Sigmoid colon (tissue), 7 donors: ENCODE measurements around the gene ZSCAN23. TPM values are rescaled to one million over a fixed set of nuclear protein-coding genes. Genes with fewer than 3 reads are reported as not detected.
"Not testable (repeated sequence)": the region's sequence is repeated elsewhere in the genome, so short reads cannot be mapped to it uniquely, and the experiment has no call there.

ENCODE experiments used
- DNase-seq: peaks from one replicate; pipeline ENCODE4 v3.0.0-alpha.2; 2019
- H3K27ac ChIP-seq, 4 donors: fragments of 200-600 bp; sonication (generic); one replicate each; pipeline ENCODE4 v1.5.1; 2016 to 2019; ENCODE audit warnings: mild to moderate bottlenecking in 1 of 4
- H3K27me3 ChIP-seq, 3 donors: fragments of 200-600 bp; sonication (generic); one replicate each; pipeline ENCODE4 v1.5.1; 2019; ENCODE audit warnings: mild to moderate bottlenecking in 1 of 3
- H3K36me3 ChIP-seq, 4 donors: fragments of 200-600 bp; sonication (generic); one replicate each; pipeline ENCODE4 v1.5.1; 2016 to 2019
- H3K4me1 ChIP-seq, 4 donors: fragments of 200-600 bp; sonication (generic); one replicate each; pipeline ENCODE4 v1.5.1; 2017 to 2019
- H3K4me3 ChIP-seq, 4 donors: fragments of 200-600 bp; sonication (generic); one replicate each; pipeline ENCODE4 v1.5.1; 2017 to 2019; ENCODE audit warnings: mild to moderate bottlenecking in 2 of 4, moderate library complexity in 1 of 4
- H3K9me3 ChIP-seq, 4 donors: fragments of 200-600 bp in 3 of 4; sonication (generic) in 3 of 4; one replicate each; pipeline versions ENCODE4 v1.5.1 to v1.6.1; 2013 to 2019
- EP300 ChIP-seq, 4 donors: sonication (generic); formaldehyde crosslinking; IDR thresholded peaks; one replicate each; pipeline ENCODE4 v1.6.1; 2017; ENCODE audit warnings: antibody characterized with exemption in 4 of 4
- POLR2A ChIP-seq, 2 donors: fragments of 450-650 bp; IDR thresholded peaks; one replicate each; pipeline ENCODE4 v1.6.1; 2016; ENCODE audit warnings: antibody characterized with exemption in 2 of 2, mild to moderate bottlenecking in 2 of 2, moderate library complexity in 2 of 2
- POLR2AphosphoS5 ChIP-seq, 4 donors: sonication (generic); formaldehyde crosslinking; IDR thresholded peaks; one replicate each; pipeline ENCODE4 v1.6.1; 2017; ENCODE audit warnings: antibody characterized with exemption in 4 of 4
- WGBS, 2 donors: extraction: QIAGEN DNeasy Blood & Tissue Kit; methylation state at CpG; one replicate each; pipeline ENCODE4 v1.1.7; 2013; 5-methylcytosine and 5-hydroxymethylcytosine counted together
- intact Hi-C: fragments of 100-400 bp; cut with DNase I; formaldehyde crosslinking; loops from one replicate; pipeline ENCODE4 v1.15.1; 2023
- polyA plus RNA-seq, 3 donors: library from polyadenylated mRNA; stranded (reverse); fragments of 200-250 nt; gene quantifications; one replicate each; pipeline ENCODE4 v1.2.3, GENCODE V29; 2013
- total RNA-seq, 4 donors: library from RNA; depleted of rRNA; stranded (reverse); fragments of >200 nt; gene quantifications; one replicate each; pipeline ENCODE4 v1.1.0, GENCODE V29; 2016
- TF ChIP-seq, protein P1 (sequence below), 4 experiments: fragments of 450-650 bp in 3 of 4; fragments of 200-600 bp in 1 of 4; IDR thresholded peaks; one replicate each; pipeline ENCODE4 v1.5.1; 2016 to 2019; ENCODE audit warnings: antibody characterized with exemption in 4 of 4, mild to moderate bottlenecking in 3 of 4, moderate library complexity in 2 of 4
- donor health status: healthy with polysubstance abuse.
- donor health status: Bipolar disorder and iron deficiency.
- donor health status: healthy.

The ZSCAN23 gene
- total and polyA plus RNA-seq, 7 donors, result 0.79 to 4.2 (median 2.5) TPM; not detected in 1

DNA sequence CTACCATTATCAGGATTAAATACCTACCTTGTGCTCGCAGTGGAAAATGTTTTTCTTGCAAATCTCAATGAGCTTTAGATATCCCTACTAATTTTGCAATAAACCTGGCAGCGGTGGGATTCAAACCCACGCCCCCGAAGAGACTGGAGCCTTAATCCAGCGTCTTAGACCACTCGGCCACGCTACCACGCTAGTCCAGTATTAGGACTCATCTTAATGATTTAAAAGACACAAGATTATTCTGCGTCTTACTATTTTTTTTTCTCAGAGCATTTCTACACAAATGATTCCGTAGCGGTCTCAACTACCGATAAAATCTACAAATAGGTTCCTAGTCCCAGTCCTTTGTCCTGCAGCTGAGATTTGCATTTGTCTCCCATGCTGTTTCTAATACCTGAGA, 35.2 kb upstream of the ZSCAN23 start:
- H3K9me3 ChIP-seq, result no peaks in the 10 kb centered on the region
- no peak overlapping the region for H3K27ac ChIP-seq
- H3K4me1 ChIP-seq, result no peaks in the 10 kb centered on the region
- peaks cover 0 to 40% (median 6%) of the 10 kb centered on the region in 3 donors for H3K27me3 ChIP-seq
- no peak for DNase-seq
- TF ChIP-seq EP300 (IDR thresholded peaks at IDR 0.05), result no peak
- TF ChIP-seq, protein P1, sequence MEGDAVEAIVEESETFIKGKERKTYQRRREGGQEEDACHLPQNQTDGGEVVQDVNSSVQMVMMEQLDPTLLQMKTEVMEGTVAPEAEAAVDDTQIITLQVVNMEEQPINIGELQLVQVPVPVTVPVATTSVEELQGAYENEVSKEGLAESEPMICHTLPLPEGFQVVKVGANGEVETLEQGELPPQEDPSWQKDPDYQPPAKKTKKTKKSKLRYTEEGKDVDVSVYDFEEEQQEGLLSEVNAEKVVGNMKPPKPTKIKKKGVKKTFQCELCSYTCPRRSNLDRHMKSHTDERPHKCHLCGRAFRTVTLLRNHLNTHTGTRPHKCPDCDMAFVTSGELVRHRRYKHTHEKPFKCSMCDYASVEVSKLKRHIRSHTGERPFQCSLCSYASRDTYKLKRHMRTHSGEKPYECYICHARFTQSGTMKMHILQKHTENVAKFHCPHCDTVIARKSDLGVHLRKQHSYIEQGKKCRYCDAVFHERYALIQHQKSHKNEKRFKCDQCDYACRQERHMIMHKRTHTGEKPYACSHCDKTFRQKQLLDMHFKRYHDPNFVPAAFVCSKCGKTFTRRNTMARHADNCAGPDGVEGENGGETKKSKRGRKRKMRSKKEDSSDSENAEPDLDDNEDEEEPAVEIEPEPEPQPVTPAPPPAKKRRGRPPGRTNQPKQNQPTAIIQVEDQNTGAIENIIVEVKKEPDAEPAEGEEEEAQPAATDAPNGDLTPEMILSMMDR (IDR thresholded peaks at IDR 0.05), result no peak
- no peak for TF ChIP-seq POLR2AphosphoS5 (IDR thresholded peaks at IDR 0.05)
- TF ChIP-seq POLR2A (IDR thresholded peaks at IDR 0.05), result no peak
- H3K36me3 ChIP-seq, result no peaks in the 10 kb centered on the region
- intact Hi-C loops, result no loop called here
- 62 to 71% methylated on average over 12 of the region's 12 CpGs for WGBS, 2 donors
- H3K4me3 ChIP-seq, result no peak overlapping the region

DNA sequence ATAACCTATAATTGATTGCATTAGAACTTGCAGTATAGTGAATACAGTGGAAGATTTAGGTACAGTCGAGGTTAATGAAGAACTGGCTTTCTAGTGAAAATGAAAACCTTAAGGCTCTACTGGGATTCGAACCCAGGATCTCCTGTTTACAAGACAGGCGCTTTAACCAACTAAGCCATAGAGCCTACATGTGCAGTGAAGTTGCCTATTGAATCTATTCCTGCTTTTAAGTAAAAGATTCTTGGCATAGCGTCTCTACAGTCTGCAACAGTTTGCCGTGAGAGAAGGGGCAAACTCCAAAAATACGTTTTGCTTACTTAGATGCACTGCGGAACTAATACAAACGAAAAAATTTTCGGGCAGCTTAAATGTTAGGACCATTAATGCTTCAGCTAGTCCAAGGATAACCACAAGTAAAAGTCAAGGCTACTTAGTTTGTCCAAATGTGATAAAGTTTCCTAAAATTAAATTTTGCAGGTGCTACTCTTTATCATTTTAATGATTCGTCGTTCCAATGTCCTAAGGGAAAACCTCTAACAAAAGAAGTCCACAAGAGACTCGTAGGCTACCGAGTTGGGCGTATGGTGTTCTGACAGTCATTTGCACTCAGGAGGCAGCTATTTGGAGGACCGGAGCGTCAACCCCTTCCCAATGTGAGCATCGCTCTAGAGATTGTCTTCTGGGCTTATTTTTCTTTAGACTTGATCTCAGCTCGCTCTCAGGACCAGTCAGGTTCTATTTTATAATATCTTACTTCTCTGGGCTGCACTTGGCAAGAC, 31.3 kb upstream of the ZSCAN23 start:
- Histone ChIP-seq H3K27me3 (peaks cover 0 to 25% (median 6%) of the 10 kb centered on the region in 3 donors), H3K36me3 (no peaks in the 10 kb centered on the region), H3K4me3 (no peak overlapping the region), H3K4me1 (no peaks in the 10 kb centered on the region), H3K27ac (no peak overlapping the region), H3K9me3 (no peaks in the 10 kb centered on the region)
- TF ChIP-seq, protein P1 (IDR thresholded peaks at IDR 0.05), result no peak
- TF ChIP-seq EP300 (IDR thresholded peaks at IDR 0.05) (no peak), POLR2A (IDR thresholded peaks at IDR 0.05) (no peak), POLR2AphosphoS5 (IDR thresholded peaks at IDR 0.05) (no peak)
- WGBS, 2 donors, result 8 to 21% methylated on average over 18 of the region's 18 CpGs
- no peak for DNase-seq
- intact Hi-C loops, result no loop called here

DNA sequence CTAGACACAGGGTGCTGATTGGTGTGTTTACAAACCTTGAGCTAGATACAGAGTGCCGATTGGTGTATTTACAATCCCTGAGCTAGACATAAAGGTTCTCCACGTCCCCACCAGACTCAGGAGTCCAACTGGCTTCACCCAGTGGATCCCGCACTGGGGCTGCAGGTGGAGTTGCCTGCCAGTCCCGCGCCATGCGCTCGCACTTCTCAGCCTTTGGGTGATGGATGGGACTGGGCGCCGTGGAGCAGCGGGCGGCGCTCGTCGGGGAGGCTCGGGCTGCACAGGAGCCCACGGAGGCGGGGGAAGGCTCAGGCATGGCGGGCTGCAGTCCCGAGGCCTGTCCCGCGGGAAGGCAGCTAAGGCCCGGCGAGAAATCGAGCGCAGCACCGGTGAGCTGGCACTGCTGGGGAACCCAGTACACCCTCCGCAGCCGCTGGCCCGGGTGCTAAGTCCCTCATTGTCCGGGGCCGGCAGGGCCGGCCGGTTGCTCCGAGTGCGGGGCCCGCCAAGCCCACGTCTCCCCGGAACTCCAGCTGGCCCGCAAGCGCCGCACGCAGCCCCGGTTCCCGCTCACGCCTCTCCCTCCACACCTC, 26.0 kb upstream of the ZSCAN23 start:
- DNase-seq, H3K27me3 ChIP-seq, H3K27ac ChIP-seq, intact Hi-C loops, H3K4me3 ChIP-seq, H3K9me3 ChIP-seq, H3K4me1 ChIP-seq, H3K36me3 ChIP-seq: not testable (repeated sequence)
- WGBS, 2 donors, result 94 to 95% methylated on average over 45 of the region's 45 CpGs

DNA sequence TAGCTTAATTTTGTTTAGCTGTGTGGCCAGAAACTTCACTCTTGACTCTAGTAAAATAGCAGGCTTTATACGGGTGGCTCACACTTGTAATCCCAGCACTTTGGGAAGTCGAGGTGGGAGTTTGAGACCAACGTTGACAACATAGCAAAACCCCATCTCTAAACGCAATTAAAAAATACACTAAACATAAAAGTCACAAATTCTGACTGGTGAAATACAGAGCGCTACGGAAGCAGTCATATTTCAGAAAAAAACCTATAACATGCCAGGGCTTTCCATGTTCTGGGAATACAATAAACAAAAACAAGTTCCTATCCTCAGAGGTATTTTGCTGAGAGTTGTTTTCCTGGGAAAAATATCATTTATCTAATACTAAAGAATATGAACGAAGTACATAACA, 24.8 kb upstream of the ZSCAN23 start:
- Histone ChIP-seq H3K4me1 (no peaks in the 10 kb centered on the region), H3K27ac (no peak overlapping the region), H3K36me3 (no peaks in the 10 kb centered on the region), H3K27me3 (no peaks in the 10 kb centered on the region), H3K4me3 (no peak overlapping the region), H3K9me3 (no peaks in the 10 kb centered on the region)
- intact Hi-C loops, result no loop called here
- TF ChIP-seq POLR2A (IDR thresholded peaks at IDR 0.05) (no peak), POLR2AphosphoS5 (IDR thresholded peaks at IDR 0.05) (no peak)
- DNase-seq, result no peak
- 77 to 90% methylated on average over 7 of the region's 7 CpGs for WGBS, 2 donors

DNA sequence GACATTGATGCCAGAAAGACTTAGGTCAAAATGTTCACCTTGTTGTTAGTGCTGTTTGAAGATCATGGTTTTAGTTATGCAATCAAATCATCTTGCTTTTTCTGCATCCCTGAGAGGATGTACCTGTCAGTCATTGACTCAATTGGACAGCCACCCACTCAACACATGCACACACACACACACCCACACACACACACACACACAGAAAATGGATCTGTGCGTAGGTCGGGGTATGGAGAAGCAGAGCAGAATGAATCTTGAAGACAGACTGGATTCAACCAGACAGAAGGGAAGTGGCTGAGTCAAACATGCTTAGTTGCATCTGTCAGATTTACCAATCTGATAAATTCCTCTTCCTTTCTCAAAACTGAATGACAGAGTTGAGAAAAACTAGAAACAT, 19.1 kb upstream of the ZSCAN23 start:
- no peak overlapping the region for H3K4me3 ChIP-seq
- TF ChIP-seq, protein P1 (IDR thresholded peaks at IDR 0.05), result no peak
- TF ChIP-seq EP300 (IDR thresholded peaks at IDR 0.05), result no peak
- no peak for TF ChIP-seq POLR2A (IDR thresholded peaks at IDR 0.05)
- no peak for TF ChIP-seq POLR2AphosphoS5 (IDR thresholded peaks at IDR 0.05)
- H3K27me3 ChIP-seq, result peaks cover 0 to 16% (median 0%) of the 10 kb centered on the region in 3 donors
- no peak for DNase-seq
- H3K9me3 ChIP-seq, result no peaks in the 10 kb centered on the region
- whole genome bisulfite sequencing, 2 donors, result 31 to 71% methylated on average over 2 of the region's 2 CpGs
- no peak overlapping the region for H3K27ac ChIP-seq
- H3K36me3 ChIP-seq, result no peaks in the 10 kb centered on the region
- no peaks in the 10 kb centered on the region for H3K4me1 ChIP-seq
- intact Hi-C loops, result no loop called here
